NCI-H2107 treated with DMSO at 0.1 percent for 48 hours (cell line): ENCODE results near the gene PXK.
A peak's percentile ranks its signal among the peaks of the same experiment; 100 is the strongest.
"Not testable (repeated sequence)": the region's sequence is repeated elsewhere in the genome, so short reads cannot be mapped to it uniquely, and the experiment has no call there.

Experiments
- DNase-seq: peaks from one replicate; lab custom pipeline; 2025; ENCODE audit not compliant: unreplicated experiment; lab: John Stamatoyannopoulos, UW

PXK gene

DNA sequence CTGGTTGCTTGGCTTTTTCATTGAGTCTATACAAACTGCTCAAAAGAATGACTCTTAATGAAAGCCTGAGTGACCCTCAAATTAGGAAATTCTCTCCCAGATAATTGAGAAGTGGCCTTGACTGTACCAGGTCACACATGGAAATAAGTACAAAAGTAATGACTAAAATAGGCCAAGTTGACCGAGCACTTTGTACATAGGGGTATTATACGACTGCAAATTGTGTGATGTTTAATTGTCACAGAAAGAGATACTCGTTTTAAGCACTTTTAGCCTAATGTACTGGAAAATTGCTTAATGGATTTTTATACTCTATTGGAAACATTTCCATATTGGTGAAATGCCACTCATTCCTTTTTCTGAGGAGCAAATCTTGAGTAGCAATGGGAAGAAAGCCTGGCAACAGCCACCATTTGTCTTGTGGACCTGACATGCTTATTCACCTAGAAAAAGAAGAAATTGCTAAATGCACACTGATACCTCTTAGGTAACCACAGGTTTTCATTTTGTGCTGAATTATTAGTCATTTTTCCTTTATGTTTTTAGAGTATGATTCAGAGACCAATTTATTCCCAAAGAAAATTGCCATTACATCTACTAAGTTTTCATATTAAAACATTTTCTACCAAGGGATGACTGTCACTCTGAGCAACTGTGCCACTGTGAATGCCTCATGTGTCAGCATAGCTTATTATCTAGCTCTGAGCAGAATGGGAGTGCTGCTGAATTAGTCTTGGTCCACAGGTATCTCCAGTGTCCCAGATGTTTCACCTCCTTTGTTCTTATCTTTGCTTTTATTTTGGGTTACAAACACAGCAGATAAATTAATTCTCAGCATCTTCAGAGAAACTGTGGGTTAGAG is 8.9 kb upstream of the PXK start:
- DNase-seq: no peak

DNA sequence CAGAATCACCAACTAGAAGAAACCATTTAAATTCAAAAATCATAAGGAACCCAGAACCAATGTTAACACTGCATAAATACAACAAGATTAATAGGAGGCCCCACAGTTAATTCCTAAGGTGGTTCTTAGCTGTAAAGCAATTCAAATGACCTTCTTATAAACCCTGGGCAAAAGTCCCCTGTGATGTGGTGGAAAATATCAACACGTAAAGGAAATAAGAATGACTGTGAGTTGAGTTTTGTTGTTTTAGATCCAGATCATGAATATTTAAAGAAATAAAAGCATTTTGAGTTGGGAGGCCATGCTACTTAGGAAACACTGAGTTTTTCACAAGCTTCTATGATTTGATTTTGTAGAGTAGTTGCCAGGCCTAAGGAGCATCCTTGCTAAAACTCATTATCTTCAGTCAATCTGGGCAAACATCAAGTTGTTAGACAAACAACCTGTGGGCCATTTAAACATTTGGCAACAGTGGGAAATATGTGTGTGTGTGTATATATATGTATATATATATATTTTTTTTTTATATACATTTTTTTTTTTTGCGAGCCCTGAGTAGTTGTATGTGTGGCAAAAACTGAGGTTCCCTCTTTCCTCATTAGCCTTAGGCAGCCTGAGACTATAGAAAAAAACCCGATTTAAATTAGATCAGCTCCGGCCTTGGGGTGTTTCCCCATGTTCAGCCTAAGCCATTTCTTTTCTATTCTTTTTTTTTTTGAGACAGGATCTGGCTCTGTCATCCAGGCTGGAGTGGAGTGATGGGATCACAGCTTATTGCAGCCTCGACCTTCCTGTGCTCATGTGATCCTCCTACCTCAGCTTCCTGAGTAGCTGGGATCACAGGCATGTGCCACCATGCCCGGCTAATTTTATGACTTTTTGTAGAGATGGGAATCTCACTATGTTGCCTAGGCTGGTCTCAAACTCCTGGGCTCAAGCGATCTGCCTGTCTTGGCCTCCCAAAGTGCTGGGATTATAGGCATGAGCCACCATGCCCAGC is 8.0 kb upstream of the PXK start:
- DNase-seq: no peak

DNA sequence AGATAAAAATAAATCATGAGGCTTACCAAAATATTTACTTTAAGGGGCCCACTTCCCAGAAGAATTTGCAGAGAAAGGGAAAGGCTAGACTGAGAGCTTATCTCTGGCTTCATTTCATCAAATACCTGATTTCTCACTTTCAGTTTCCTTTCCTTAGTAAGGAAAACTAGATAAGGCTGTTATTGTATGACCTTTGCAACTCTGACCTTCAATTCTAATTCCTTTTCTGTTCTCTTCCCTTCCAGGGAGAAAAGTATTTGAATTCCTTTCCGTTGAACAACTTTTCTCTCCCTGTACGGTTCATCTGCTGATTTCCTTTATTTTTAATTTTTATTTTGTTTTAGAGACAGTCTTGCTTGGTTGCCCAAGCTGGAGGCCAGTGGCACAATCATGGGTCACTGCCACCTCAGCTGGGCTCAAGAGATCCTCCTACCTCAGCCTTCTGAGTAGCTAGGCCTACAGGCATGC is 7.1 kb upstream of the PXK start:
- DNase-seq: no peak

DNA sequence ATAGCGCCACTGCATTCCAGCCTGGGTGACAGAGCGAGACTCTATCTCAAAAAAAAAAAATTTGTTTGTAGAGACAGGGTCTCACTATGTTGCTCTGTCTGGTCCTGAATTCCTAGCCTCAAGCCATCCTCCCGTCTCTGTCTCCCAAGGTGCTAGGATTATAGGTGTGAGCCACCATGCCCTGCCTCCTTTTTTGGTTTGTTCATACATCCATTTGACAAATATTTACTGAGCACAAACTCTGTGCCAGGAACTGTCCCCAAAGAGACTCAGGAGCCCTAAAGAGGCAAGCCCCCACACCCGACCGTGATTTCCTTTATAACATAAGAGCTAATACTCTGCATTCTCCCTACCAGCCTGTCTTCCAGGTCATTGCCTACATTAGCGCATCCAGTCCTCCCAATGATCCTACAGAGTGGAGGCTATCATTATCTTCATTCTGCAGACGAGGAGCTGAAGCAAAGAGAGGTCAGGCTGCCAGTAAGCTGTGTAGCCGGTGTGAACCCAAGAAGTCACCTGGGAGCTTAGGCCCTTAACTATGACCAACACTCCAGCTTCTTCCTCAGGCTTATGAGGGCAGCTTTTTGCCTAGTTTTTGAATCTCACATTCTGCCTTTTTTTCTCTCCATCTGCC is 6.3 kb upstream of the PXK start:
- no peak for DNase-seq

DNA sequence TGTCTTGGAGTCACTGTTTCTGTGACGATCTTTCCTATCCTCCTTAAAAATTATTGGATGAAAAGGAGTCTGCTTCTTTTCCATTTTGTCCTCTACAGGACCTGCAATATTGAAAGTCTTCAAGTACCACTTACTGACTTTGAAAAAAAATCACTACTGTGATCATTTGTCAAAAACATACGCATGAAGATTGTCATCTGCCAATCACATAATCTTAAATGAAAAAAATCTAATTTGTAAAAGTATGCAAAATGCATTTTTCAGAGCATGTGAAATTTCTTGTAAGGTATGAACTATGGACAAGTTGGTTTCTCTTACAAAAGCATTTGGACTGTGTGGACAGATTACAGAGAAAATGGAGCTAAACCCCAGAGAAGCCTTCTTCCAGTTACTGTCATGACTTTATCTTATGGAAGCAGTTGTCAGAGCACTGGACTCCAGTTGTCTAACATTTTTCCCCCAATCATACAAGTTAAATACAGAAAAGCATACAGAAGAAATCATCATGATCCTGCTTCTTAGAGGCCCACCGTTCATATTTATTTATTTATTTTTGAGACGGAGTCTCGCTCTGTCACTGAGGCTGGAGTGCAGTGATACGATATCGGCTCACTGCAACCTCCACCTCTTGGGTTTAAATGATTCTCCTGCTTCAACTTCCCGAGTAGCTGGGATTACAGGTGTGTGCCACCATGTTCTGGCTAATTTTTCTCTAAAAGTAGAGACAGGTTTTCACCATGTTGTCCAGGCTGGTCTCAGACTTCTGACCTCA is 3.4 kb upstream of the PXK start:
- no peak for DNase-seq

DNA sequence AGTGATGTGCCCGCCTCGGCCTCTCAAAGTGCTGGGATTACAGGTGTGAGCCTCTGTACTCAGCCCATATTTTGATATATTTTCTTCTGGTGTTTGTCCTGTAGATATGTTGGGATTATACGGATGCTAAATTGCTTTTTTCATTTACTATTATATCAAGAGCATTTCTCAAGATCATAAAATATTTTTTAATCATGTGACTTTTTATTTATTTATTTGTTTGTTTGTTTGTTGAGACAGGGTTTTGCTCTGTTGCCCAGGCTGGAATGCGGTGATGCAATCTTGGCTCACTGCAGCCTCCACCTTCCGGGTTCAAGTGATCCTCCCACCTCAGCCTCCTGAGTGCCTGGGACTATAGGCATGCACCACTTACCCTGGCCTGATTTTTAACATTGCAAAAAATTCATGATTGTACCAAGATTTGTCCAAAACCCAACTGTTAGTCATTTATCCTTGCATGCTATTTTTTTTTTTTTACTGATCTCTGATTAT is 2.7 kb upstream of the PXK start:
- no peak for DNase-seq

DNA sequence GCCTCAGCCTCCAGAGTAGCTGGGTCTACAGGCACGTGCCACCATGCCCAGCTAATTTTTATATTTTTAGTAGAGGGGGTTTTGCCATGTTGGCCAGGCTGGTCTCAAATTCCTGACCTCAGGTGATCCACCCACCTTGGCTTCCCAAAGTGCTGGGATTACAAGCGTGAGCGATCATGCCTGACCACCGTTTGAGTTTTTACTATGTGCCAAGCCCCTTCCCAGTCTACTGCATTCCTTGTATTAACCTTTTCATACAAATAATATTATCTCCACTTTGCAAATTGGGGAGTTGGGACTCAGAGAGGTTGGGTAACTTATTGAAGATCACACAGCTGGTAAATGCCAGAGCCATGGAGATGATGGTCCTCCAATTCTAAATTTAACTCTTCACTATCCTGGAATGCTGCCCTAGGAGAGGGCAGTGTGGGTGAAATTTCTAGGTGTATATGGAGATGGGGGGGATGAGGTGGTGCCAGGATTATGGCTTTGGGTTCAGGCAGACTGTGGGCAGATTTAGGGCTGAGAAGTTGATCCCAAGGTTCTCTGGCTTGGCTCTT is 1.0 kb upstream of the PXK start:
- no peak for DNase-seq

DNA sequence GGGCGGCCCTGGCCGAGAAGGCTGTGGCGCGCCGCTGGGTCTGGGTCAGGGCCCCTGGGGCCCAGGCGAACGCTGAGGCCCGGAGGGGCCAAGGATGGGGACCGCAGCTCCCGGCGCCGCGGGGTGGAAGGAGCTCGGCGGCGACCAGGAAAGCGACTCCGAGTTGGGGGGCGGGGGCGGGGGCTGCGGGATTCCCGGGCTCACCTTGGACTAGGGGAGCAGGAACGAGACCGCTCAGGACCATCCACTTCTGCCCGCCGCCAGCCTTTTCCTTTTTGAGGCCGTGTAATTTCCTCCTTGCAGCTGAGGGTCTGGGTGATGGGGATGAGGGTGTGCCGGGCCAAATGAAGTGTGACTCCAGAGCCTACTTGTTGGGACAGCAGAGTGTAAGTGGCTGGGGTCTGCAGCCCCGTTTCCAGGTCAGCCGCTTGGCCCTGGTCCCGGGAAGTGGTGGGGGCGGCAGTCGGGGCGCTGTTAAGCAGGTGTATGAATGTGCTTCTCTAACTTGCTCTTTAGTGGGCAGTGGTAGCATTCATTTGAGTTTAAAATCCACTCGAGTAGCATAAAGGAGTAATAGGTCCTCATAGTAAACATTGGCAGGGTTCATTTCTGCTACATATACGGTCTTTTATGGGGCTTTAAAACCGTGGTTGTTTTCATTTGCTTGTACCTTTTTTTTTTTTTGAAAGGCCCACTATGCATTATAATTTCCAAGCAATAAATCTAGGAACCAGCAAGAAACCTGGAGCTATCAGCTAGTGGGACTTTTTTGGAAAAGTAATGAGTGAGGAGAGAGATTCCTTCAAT is 717 bp downstream of the PXK start:
- DNase-seq: peak; percentile 37

DNA sequence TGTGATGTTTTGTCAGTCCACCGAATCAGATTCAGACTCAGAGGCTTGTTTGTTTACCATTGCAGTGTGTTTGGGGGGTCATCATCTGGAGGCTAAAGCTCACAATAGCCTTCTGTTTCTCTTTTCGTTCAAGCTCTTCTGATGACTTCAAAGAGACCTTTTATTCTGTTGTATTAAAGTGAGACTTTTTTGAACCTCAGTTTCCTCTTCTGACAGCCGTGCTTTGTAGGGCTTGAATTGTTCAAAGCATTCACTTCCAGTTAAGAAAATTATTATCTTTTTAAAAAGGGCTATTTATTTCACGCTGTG is 1.3 kb downstream of the PXK start:
- no peak for DNase-seq

DNA sequence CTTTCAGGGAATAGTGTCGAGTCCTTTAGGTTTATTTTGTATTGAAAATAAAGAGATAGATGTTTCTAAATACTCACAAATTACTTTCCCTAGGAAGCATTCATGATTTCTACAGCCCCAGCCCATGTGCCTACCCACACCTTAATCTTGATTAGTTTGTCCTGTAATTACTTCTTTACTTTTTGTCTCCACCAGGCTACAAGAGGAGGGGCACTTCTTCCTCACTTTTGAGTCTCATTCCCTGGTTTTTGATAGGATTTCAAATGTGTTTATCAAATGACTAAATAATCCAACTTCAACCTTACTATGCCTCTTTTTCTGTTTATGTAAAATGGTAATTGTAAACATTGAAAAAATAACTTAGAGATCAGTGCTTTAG is 1.8 kb downstream of the PXK start:
- no peak for DNase-seq

DNA sequence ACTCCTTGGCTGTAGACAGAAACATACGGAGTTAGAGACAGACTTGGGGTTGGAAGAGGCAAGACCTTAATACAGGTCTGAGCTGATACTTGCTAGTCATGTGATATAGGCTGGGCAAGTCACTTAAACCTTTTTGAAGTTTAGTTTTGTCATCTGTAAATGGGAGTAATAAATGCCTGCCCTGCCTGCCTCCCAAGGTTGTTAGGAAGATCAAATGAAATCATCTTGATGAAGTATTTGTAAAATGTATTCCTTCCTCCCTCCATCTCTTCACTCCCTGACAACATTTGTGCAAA is 2.9 kb downstream of the PXK start:
- no peak for DNase-seq

DNA sequence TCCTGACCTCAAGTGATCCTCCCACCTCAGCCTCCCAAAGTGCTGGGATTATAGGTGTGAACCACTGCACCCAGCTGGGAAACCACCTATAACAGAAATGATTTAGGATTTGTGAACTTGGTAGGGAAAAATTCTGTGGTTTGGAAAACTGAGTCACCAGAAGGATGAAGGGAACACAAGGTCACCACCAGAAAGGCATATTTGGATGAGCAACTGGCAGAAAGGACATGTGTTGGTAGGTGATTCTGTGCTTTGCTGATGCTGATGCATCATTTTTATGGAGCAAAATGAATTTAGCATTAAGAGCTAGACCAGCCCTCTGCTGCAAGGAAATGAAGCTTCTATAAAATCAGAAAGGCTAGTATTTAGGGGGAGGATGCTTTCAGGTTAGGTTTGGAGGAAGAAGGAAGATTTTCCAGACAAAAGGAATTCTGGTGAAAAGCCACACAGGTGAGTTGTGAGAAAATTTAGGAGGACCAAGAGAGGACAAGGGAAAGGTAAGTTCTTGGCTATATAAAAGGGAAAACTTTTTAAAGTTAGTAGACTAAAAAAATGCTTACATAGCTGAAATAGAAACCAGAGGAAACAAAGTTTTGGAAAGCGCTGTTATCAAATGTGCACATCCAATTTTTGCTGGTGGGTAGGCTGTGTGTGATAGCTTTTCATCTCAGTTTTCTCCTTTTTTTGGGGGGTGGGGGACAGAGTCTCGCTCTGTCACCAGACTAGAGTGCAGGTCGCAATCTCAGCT is 3.6 kb downstream of the PXK start:
- DNase-seq: no peak

DNA sequence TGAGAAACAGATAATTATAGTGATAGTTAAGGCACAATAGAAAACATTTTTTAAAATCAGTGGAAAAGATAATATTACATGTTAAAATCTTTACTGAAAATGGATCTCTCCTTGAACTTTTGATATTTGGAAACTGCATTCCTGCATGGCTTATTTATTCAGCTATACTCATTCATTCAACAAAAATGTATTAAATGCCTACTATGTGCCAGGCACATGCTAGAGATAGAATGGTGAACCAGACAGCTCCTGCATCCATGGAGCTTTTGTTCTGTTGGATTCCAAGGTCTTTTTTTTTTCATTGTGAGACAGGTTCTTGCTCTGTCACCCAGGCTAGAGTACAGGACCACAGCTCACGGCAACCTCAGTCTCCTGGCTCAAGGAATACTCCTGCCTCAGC is 4.5 kb downstream of the PXK start:
- no peak for DNase-seq

DNA sequence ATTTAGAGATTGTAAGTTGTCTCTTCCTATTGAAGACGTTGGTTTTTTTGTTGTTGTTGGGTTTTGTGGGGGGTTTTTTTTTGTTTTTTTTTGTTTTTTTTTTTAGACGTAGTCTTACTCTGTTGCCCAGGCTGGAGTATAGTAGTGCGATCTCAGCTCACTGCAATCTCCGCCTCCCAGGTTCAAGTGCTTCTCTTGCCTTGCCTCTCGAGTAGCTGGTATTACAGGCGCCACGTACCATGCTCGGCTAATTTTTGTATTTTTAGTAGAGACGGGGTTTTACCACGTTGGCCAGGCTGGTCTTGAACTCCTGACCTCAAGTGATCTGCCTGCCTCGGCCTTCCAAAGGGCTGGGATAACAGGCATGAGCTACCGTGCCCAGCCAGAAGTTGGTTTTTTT is 6.5 kb downstream of the PXK start:
- not testable (repeated sequence) for DNase-seq

DNA sequence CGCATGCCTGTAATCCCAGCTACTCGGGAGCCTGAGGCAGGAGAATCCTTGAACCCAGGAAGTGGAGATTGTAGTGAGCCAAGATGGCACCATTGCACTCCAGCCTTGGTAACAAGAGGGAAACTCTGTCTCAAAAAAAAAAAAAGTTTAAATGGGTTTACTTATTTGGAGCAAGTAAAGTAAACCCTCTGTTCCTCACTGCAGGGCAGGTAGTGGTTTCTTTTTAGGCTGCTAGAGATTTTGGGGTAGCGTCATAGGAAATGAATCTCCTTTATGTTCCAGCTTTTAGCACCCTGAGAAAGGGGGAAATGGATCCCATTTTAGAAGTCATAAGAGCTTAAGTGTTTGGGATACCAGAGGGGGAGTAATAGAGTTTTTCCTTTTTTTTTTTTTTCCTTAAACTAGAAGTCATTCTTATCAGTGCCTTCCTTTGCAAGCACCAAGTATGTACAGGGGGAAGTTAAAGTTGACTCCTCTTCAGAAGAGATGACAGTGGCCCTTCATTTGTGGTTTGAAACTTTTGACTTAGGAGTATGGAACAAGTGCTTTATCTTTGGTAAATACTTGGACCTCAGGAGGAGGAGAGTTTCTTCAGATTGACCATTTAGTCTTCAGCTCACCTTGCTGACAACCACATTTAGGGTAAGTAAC is 8.0 kb downstream of the PXK start:
- DNase-seq: no peak

DNA sequence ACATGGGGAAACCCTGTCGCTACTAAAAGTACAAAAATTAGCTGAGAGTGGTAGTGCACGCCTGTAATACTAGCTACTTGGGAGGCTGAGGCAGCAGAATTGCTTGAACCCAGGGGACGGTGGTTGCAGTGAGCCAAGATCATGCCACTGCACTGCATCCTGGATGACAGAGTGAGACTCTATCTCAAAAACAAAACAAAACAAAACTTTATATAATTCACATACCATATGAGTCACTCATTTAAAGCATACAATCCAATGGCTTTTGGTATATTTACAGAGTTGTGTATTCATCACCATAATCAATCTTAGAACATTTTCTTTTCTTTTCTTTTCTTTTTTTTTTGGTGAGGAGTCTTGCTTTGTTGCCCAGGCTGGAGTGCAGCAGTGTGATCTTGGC is 8.7 kb downstream of the PXK start:
- DNase-seq: no peak

DNA sequence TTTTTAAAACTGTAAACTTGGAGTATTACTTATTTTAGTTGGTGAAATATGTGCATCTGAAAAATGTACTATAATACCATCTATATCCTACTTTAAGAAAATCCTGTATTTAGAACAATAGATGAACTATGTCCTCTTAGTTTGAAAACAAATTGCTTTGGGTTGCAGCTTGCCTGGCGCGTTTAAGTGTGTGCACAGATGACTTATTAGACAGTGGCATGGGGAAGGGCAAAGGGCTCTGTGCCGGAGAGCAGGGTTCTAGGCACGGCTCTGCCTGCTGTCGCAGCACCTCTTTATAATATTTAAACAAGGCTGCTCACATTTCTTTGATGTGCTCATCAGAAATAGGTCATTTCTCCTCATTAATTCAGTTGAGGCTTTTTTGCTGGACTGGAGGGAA is 10.0 kb downstream of the PXK start:
- no peak for DNase-seq

DNA sequence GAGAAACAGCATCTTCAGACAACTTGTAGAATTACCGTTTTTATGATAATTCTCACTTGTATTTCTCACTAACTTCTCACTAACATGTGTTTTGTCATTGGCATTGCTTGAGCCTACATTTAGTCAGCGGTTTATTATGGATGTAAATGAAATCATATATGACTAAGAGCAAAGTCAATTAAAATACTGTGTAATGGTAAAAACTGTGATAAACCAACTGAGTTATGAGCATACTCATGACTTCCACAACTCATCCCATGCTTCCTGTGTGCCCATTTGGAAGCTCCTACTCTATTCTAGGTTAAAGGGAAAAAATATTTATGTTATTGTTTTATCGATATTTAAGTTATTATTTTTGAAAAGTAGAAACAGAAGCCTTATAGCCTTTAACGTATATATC is 12.8 kb downstream of the PXK start:
- no peak for DNase-seq

DNA sequence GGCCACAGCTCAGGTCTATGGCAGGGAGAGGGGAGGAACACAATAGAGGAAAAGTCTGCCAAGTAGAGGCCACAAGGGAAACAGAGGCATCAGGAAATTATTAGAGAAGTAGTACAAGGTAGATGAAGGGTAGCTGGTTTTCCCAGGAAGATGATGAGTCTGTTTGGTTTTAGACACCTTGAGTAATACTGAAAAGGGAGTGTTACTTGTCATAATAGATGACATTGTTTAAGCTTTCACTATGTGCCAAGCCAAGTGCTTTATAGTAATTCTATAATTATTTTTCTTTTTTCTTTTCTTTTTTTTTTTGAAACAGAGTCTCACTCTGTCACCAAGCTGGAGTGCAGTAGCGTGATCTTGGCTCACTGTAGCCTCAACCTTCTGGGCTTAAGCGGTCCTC is 13.7 kb downstream of the PXK start:
- DNase-seq: no peak
